PC-3 (cell line): ENCODE measurements around the gene CHD3. TPM values are rescaled to one million over a fixed set of nuclear protein-coding genes. Genes with fewer than 3 reads are reported as not detected.
A peak's percentile ranks its signal among the peaks of the same experiment; 100 is the strongest.

Source experiments
- ATAC-seq: fragments of 200-7000 bp; cut with Tn5 transposase; 2 replicates; pipeline ENCODE4 v1.9.1; 2020; ENCODE audit warnings: mild to moderate bottlenecking, moderate library complexity
- BruUV-seq: library from RNA; stranded (reverse); fragments of 400-500 nt; replicated peaks from 2 replicates; lab custom pipeline; 2021; lab: Mats Ljungman, UMichigan
- CTCF ChIA-PET: fragments of 300-600 bp; sonication (Branson Sonifier 250); formaldehyde crosslinking; loops from one replicate; lab custom pipeline; 2022; ENCODE audit warnings: antibody characterized with exemption; lab: Charles Lee
- POLR2A ChIA-PET: fragments of 300-600 bp; sonication (Branson Sonifier 250); formaldehyde crosslinking; loops from one replicate; lab custom pipeline; 2022; ENCODE audit warnings: antibody characterized with exemption; ENCODE audit not compliant: unreplicated experiment; lab: Charles Lee
- DNase-seq: peaks from one replicate; pipeline ENCODE4 v3.0.0-alpha.2; 2015
- H2AFZ ChIP-seq: fragments of 300-600 bp; sonication (generic); 2 replicates; pipeline ENCODE4 v1.6.0; 2016; ENCODE audit warnings: antibody characterized with exemption, low read length
- H3F3A ChIP-seq: fragments of 300-600 bp; sonication (generic); one replicate; pipeline ENCODE4 v1.6.0; 2017; ENCODE audit warnings: antibody characterized with exemption, low read length, control low read depth, mild to moderate bottlenecking; ENCODE audit not compliant: unreplicated experiment
- H3K27ac ChIP-seq: fragments of 300-600 bp; sonication (generic); 2 replicates; pipeline ENCODE4 v1.5.1; 2016; ENCODE audit warnings: mild to moderate bottlenecking, low read length
- H3K27me3 ChIP-seq: fragments of 300-600 bp; sonication (generic); 2 replicates; pipeline ENCODE4 v1.6.1; 2016; ENCODE audit warnings: low read length, mixed read lengths
- H3K36me3 ChIP-seq: fragments of 300-600 bp; sonication (generic); 2 replicates; pipeline ENCODE4 v1.6.1; 2016; ENCODE audit warnings: low read depth, mixed run types, low read length, mixed read lengths
- H3K4me1 ChIP-seq: fragments of 300-600 bp; sonication (generic); 2 replicates; pipeline ENCODE4 v1.5.1; 2016; ENCODE audit warnings: low read length; ENCODE audit not compliant: insufficient read depth
- H3K4me2 ChIP-seq: fragments of 300-600 bp; sonication (generic); 2 replicates; pipeline ENCODE4 v1.6.0; 2016; ENCODE audit warnings: low read length
- H3K4me3 ChIP-seq: fragments of 300-600 bp; sonication (generic); 2 replicates; pipeline ENCODE4 v1.5.1; 2016; ENCODE audit warnings: mild to moderate bottlenecking, low read length, mixed read lengths
- H3K79me2 ChIP-seq: fragments of 300-600 bp; sonication (generic); 2 replicates; pipeline ENCODE4 v1.6.1; 2017; ENCODE audit warnings: low read length, mixed read lengths
- H3K9ac ChIP-seq: fragments of 300-600 bp; sonication (generic); 2 replicates; pipeline ENCODE4 v1.6.0; 2016; ENCODE audit warnings: mild to moderate bottlenecking, low read length
- H3K9me2 ChIP-seq: fragments of 300-600 bp; sonication (generic); replicated peaks from 2 replicates; pipeline ENCODE4 v1.6.1; 2016; ENCODE audit warnings: mixed run types, low read length, mixed read lengths
- H3K9me3 ChIP-seq: fragments of 300-600 bp; sonication (generic); 2 replicates; pipeline ENCODE4 v1.6.1; 2016; ENCODE audit warnings: low read length, mixed read lengths
- H4K20me1 ChIP-seq: fragments of 300-600 bp; sonication (generic); 2 replicates; pipeline ENCODE4 v1.6.1; 2016; ENCODE audit warnings: low read length, mixed read lengths
- CTCF ChIP-seq: fragments of 300-600 bp; sonication (generic); conservative IDR thresholded peaks from 2 replicates; pipeline ENCODE4 v1.5.1; 2017; ENCODE audit warnings: antibody characterized with exemption, low read depth, mild to moderate bottlenecking, low read length
- EZH2 ChIP-seq: fragments of 300-600 bp; sonication (generic); IDR thresholded peaks from one replicate; pipeline ENCODE4 v1.6.1; 2017; ENCODE audit warnings: antibody characterized with exemption, mild to moderate bottlenecking, low read length; ENCODE audit not compliant: unreplicated experiment
- EZH2phosphoT487 ChIP-seq: fragments of 300-600 bp; sonication (generic); IDR thresholded peaks from 2 replicates; pipeline ENCODE4 v1.6.1; 2018; ENCODE audit warnings: mild to moderate bottlenecking, antibody characterized with exemption, low read length, borderline replicate concordance
- intact Hi-C: fragments of 100-400 bp; cut with micrococcal nuclease; formaldehyde crosslinking; loops from 2 replicates; pipeline ENCODE4 v1.9.0; 2023
- total RNA-seq: library from RNA; depleted of rRNA; stranded (reverse); fragments of >200 nt; gene quantifications from 2 replicates; pipeline ENCODE4 v1.2.3, GENCODE V29; 2014

The CHD3 gene
- total RNA-seq, 1 experiment from 2014 or later: 102 TPM

- no peak for ATAC-seq
- no peak for DNase-seq
- H3F3A ChIP-seq: no peaks in the 10 kb centered on the region
- H3K4me1 ChIP-seq: peaks cover 25% of the 10 kb centered on the region
- intact Hi-C loops: loop anchor here (2.0 kb wide), 2 partner anchors 13 to 21 kb away; partner anchors contain the start of gene KDM6B
- H3K9me3 ChIP-seq: no peaks in the 10 kb centered on the region
- peak overlapping the region; percentile 97 for H3K4me2 ChIP-seq
- H3K27me3 ChIP-seq: no peaks in the 10 kb centered on the region
- H4K20me1 ChIP-seq: no peaks in the 10 kb centered on the region
- H3K4me3 ChIP-seq: peak overlapping the region; percentile 90
- no TSS peak for BruUV-seq
- peak overlapping the region; percentile 94; the same call in 1 of the 2 replicates for H3K9ac ChIP-seq
- H3K27ac ChIP-seq: no peak overlapping the region
- no peaks in the 10 kb centered on the region for H3K9me2 ChIP-seq
- ChIA-PET POLR2A (interaction anchor here (0.6 kb wide), 2 partner anchors 121 to 335 kb away, joined by 11 to 17 read pairs; no protein-coding TSS in a partner anchor), CTCF (interaction anchor here (0.6 kb wide), 3 partner anchors 31 to 134 kb away, joined by 3 to 4 read pairs (median 4); no protein-coding TSS in a partner anchor)
- no peak for TF ChIP-seq CTCF
- peaks cover 8% of the 10 kb centered on the region; the same call in 1 of the 2 replicates for H3K36me3 ChIP-seq
- peaks cover 46% of the 10 kb centered on the region for H3K79me2 ChIP-seq
- H2AFZ ChIP-seq: no peak overlapping the region
Measured at GRCh38 chr17:7855660-7856010, 33.0 kb upstream of the CHD3 start.

- no peaks in the 10 kb centered on the region for H3F3A ChIP-seq
- no TSS peak for BruUV-seq
- no peaks in the 10 kb centered on the region for H3K9me2 ChIP-seq
- no peaks in the 10 kb centered on the region for H3K9me3 ChIP-seq
- no peak for TF ChIP-seq EZH2phosphoT487
- no peak for TF ChIP-seq EZH2
- TF ChIP-seq CTCF: no peak
- H3K4me1 ChIP-seq: peaks cover 21% of the 10 kb centered on the region
- H3K27me3 ChIP-seq: no peaks in the 10 kb centered on the region
- H3K27ac ChIP-seq: peak overlapping the region; percentile 88
- H2AFZ ChIP-seq: no peak overlapping the region
- DNase-seq: peak; percentile 59
- intact Hi-C loops: loop anchor here (2.0 kb wide), 2 partner anchors 13 to 21 kb away; partner anchors contain the start of gene KDM6B
- CTCF ChIA-PET: interaction anchor here (0.6 kb wide), 4 partner anchors 21 to 134 kb away, joined by 3 to 4 read pairs (median 4); no protein-coding TSS in a partner anchor
- peak overlapping the region; percentile 97 for H3K4me2 ChIP-seq
- H3K4me3 ChIP-seq: peak overlapping the region; percentile 90
- peaks cover 8% of the 10 kb centered on the region; the same call in 1 of the 2 replicates for H3K36me3 ChIP-seq
- no peaks in the 10 kb centered on the region for H4K20me1 ChIP-seq
- H3K9ac ChIP-seq: peak overlapping the region; percentile 94
- POLR2A ChIA-PET: interaction anchor here (0.6 kb wide), 3 partner anchors 121 to 334 kb away, joined by 4 to 17 read pairs (median 11); no protein-coding TSS in a partner anchor
- peak; percentile 12 for ATAC-seq
- H3K79me2 ChIP-seq: peaks cover 50% of the 10 kb centered on the region
Measured at GRCh38 chr17:7856011-7856810, 32.4 kb upstream of the CHD3 start.
